HG03175 (cell line): ENCODE data around the gene PLCD3.

Experiments used
- ATAC-seq: cut with Tn5 transposase; IDR thresholded peaks from one replicate; pipeline ENCODE4 v1.9.1; 2021; ENCODE audit warnings: mild to moderate bottlenecking, moderate library complexity; ENCODE audit not compliant: unreplicated experiment

PLCD3 gene

GRCh38 chr17:45120558-45120957 lies 11.8 kb downstream of the PLCD3 start:
- ATAC-seq: no peak

GRCh38 chr17:45119964-45120363 lies 12.4 kb downstream of the PLCD3 start:
- ATAC-seq: no peak

GRCh38 chr17:45118691-45119090 lies 13.6 kb downstream of the PLCD3 start:
- no peak for ATAC-seq

GRCh38 chr17:45117848-45118646 lies 14.3 kb downstream of the PLCD3 start:
- ATAC-seq: no peak

GRCh38 chr17:45117334-45117733 lies 15.0 kb downstream of the PLCD3 start:
- no peak for ATAC-seq

GRCh38 chr17:45116434-45117016 lies 15.8 kb downstream of the PLCD3 start:
- no peak for ATAC-seq

GRCh38 chr17:45115871-45116270 lies 16.4 kb downstream of the PLCD3 start:
- no peak for ATAC-seq

- no peak for ATAC-seq
Observed at GRCh38 chr17:45115015-45115625, 17.2 kb downstream of the PLCD3 start.

- no peak for ATAC-seq
Observed at GRCh38 chr17:45114117-45114932, 18.0 kb downstream of the PLCD3 start.

GRCh38 chr17:45113424-45113754 lies 18.9 kb downstream of the PLCD3 start:
- ATAC-seq: no peak

GRCh38 chr17:45112559-45113423 lies 19.5 kb downstream of the PLCD3 start:
- ATAC-seq: no peak

- ATAC-seq: no peak
Observed at GRCh38 chr17:45111850-45112249, 20.5 kb downstream of the PLCD3 start.

- ATAC-seq: no peak
Observed at GRCh38 chr17:45110676-45111611, 21.4 kb downstream of the PLCD3 start.

- ATAC-seq: no peak
Observed at GRCh38 chr17:45108595-45109521, 23.5 kb downstream of the PLCD3 start.

- no peak for ATAC-seq
Observed at GRCh38 chr17:45108051-45108450, 24.3 kb downstream of the PLCD3 start.

- no peak for ATAC-seq
Observed at GRCh38 chr17:45107293-45108010, 24.9 kb downstream of the PLCD3 start.

GRCh38 chr17:45106582-45106981 lies 25.7 kb downstream of the PLCD3 start:
- ATAC-seq: no peak

GRCh38 chr17:45106096-45106495 lies 26.2 kb downstream of the PLCD3 start:
- no peak for ATAC-seq
